ENCODE data around the gene GALNT16. TPM values are rescaled to one million over a fixed set of nuclear protein-coding genes. Genes with fewer than 3 reads are reported as not detected.

Gene GALNT16
- total RNA-seq, 4 donors from 2014 or later = 3.7 to 16.2 (median 6.7) TPM

- TF ChIP-seq POLR2AphosphoS5 (IDR thresholded peaks at IDR 0.05) (no peak), EP300 (IDR thresholded peaks at IDR 0.05) (no peak), CTCF (IDR thresholded peaks at IDR 0.05) (no peak), POLR2A (IDR thresholded peaks at IDR 0.05) (no peak)
- Histone ChIP-seq H3K27me3 (no peaks in the 10 kb centered on the region), H3K36me3 (no peaks in the 10 kb centered on the region), H3K9me3 (no peaks in the 10 kb centered on the region), H3K4me3 (no peak overlapping the region), H3K4me1 (no peaks in the 10 kb centered on the region), H3K27ac (no peak overlapping the region)
- 83% methylated on average over 2 of the region's 4 CpGs for WGBS, 2 donors (ENCODE audit: low coverage in 1 of 2)
- no peak for ATAC-seq
These were observed 71.2 kb downstream of the GALNT16 start for GRCh38 chr14:69331206-69331605.

- ATAC-seq = no peak
- Histone ChIP-seq H3K36me3 (no peaks in the 10 kb centered on the region), H3K4me1 (no peaks in the 10 kb centered on the region), H3K27ac (no peak overlapping the region), H3K9me3 (no peaks in the 10 kb centered on the region), H3K27me3 (no peaks in the 10 kb centered on the region), H3K4me3 (no peak overlapping the region)
- no CpG with 5 or more reads among the region's 13 CpGs for WGBS, 2 donors (ENCODE audit: low coverage in 1 of 2)
- no peak for TF ChIP-seq CTCF (IDR thresholded peaks at IDR 0.05)
These were observed 72.9 kb downstream of the GALNT16 start for GRCh38 chr14:69332782-69333395.

- no peak for ATAC-seq
- 80% methylated on average over 1 of the region's 4 CpGs; no CpG with 5 or more reads in 1 of the 2 donors for WGBS, 2 donors (ENCODE audit: low coverage in 1 of 2)
- H3K36me3 ChIP-seq = no peaks in the 10 kb centered on the region
- H3K9me3 ChIP-seq = no peaks in the 10 kb centered on the region
- no peak for TF ChIP-seq EP300 (IDR thresholded peaks at IDR 0.05)
- no peak for TF ChIP-seq CTCF (IDR thresholded peaks at IDR 0.05)
- TF ChIP-seq POLR2AphosphoS5 (IDR thresholded peaks at IDR 0.05) = no peak
- no peaks in the 10 kb centered on the region for H3K4me1 ChIP-seq
- no peaks in the 10 kb centered on the region for H3K27me3 ChIP-seq
- H3K27ac ChIP-seq = no peak overlapping the region
- no peak overlapping the region for H3K4me3 ChIP-seq
These were observed 73.9 kb downstream of the GALNT16 start for GRCh38 chr14:69333791-69334337.

GRCh38 chr14:69334576-69334975 is 74.6 kb downstream of the GALNT16 start:
- no peak for ATAC-seq
- TF ChIP-seq CTCF (IDR thresholded peaks at IDR 0.05) (no peak), EP300 (IDR thresholded peaks at IDR 0.05) (no peak), POLR2AphosphoS5 (IDR thresholded peaks at IDR 0.05) (no peak), POLR2A (IDR thresholded peaks at IDR 0.05) (no peak)
- Histone ChIP-seq H3K27me3 (no peaks in the 10 kb centered on the region), H3K9me3 (no peaks in the 10 kb centered on the region), H3K4me3 (no peak overlapping the region), H3K4me1 (no peaks in the 10 kb centered on the region), H3K27ac (no peak overlapping the region), H3K36me3 (no peaks in the 10 kb centered on the region)
- 40% methylated on average over 1 of the region's 6 CpGs; no CpG with 5 or more reads in 1 of the 2 donors for WGBS, 2 donors (ENCODE audit: low coverage in 1 of 2)

DNA sequence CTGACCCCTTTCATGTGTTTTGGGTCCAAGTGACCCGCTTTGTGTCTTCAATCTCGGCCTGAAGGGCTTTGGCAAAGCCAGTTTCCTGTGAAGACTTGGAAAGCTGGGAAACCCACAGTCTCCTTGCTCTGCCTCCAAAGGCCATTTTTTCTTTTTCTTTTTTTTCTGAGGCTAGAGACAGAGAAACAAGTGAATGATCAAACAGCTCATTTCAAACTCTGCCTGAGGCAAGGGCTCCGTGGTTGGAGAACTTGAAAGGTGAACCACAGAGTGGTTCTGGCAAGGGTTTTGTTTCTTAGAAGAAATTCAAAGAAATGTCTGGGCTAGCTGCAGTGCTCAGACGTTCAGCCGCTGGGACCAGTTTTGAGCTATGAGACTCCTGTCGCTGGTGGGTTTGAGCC is 75.4 kb downstream of the GALNT16 start:
- 52 to 69% methylated on average over 5 to 6 of the region's 6 CpGs for WGBS, 2 donors (ENCODE audit: low coverage in 1 of 2)
- H3K36me3 ChIP-seq = no peaks in the 10 kb centered on the region
- H3K27ac ChIP-seq = no peak overlapping the region
- no peak overlapping the region for H3K4me3 ChIP-seq
- ATAC-seq = no peak
- TF ChIP-seq CTCF (IDR thresholded peaks at IDR 0.05) (no peak), EP300 (IDR thresholded peaks at IDR 0.05) (no peak), POLR2AphosphoS5 (IDR thresholded peaks at IDR 0.05) (no peak), POLR2A (IDR thresholded peaks at IDR 0.05) (no peak)
- no peaks in the 10 kb centered on the region for H3K9me3 ChIP-seq
- H3K4me1 ChIP-seq = no peaks in the 10 kb centered on the region
- no peaks in the 10 kb centered on the region for H3K27me3 ChIP-seq
